AG09319 (cell line): ENCODE results near the gene RNU6-1.

Experiments
- DNase-seq: peaks from one replicate; pipeline ENCODE4 v3.0.0-alpha.2; 2010; ENCODE audit warnings: low read depth; ENCODE audit errors: extremely low read depth
- TF ChIP-seq, protein P1 (sequence below): IDR thresholded peaks from 2 replicates; pipeline ENCODE4 v1.5.1; 2011; ENCODE audit warnings: low read depth, mild to moderate bottlenecking, inconsistent platforms, low read length, moderate library complexity

Gene RNU6-1

DNA sequence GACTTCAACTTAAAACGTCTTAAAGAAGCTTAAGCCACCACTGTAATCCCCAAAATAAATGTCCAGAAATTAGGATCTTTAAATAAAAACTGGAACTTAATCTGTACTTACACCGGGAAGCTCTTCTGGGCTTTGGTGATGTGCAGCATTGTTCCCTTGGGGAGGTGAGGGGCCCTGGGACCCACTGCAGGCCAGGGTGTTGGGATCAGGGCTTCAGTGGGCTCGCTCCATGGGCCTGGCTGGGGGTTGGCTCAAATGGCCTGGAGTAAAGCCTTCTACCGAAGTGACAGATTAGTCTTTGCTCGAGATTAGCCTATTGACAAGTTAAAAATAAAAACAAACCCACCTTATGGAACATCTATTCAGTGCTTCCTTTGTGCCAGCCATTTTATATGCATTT is 6.1 kb upstream of the RNU6-1 start:
- no peak for DNase-seq
- TF ChIP-seq, protein P1, sequence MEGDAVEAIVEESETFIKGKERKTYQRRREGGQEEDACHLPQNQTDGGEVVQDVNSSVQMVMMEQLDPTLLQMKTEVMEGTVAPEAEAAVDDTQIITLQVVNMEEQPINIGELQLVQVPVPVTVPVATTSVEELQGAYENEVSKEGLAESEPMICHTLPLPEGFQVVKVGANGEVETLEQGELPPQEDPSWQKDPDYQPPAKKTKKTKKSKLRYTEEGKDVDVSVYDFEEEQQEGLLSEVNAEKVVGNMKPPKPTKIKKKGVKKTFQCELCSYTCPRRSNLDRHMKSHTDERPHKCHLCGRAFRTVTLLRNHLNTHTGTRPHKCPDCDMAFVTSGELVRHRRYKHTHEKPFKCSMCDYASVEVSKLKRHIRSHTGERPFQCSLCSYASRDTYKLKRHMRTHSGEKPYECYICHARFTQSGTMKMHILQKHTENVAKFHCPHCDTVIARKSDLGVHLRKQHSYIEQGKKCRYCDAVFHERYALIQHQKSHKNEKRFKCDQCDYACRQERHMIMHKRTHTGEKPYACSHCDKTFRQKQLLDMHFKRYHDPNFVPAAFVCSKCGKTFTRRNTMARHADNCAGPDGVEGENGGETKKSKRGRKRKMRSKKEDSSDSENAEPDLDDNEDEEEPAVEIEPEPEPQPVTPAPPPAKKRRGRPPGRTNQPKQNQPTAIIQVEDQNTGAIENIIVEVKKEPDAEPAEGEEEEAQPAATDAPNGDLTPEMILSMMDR: no peak

DNA sequence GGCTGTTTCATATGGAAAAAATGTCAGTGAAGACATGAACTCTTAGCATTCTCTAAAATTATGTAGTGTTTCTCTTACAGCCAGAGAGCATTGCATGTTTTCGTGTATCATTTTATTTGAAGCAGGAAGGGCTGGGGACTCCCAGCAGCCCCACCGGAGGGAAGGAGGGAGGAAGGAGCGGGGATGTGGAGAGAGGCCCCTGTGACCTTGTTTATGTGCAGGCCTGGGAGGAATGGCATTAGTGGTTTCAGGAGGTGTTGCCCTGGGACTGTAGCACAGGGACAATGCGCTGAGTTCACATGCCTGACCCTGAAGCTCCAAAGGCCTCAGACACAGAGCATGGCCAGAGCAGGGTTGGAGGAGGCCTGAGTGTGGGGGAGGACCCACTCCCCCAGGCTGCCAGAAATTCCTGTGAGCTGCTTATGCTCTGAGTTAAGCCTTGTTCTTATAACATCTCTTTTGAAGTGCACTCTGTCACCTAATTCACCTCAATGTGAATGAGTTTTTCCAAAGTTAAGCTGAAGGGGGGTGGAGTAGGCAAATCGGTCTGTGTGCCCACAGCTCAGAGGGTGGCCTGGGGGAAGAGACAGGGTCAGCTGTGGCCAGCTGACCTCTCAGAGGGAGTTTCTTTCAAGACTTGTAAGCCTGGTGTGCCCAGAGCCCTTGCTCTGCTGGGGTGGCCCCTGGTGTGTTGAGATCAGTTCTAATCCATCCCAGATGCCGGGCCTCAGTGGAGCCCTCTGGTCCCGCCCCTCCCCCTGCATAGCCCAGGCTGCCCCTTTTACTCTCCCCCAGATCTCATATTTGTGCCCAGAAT is 3.9 kb upstream of the RNU6-1 start:
- TF ChIP-seq, protein P1: no peak
- DNase-seq: no peak

DNA sequence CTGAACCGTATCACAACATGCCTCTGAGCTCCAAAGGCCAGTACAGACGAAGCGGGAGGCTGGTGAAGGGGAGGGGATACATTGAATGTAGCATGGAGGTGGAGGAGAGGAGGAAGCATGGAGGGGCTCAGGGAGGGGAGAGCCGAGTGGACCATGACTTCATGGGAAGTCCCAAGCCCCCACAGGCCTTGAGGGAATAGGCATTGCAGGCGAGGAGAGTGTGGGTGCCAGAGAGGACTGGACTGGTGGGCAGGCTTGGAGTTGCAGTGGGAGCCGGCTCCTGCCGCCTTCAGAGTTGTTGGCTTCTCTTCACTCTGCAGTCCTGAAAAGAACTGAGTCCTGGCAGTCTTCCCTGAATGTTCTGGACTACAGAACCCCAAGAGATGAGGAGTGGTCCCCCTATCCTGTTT is 3.3 kb upstream of the RNU6-1 start:
- no peak for DNase-seq
- TF ChIP-seq, protein P1: no peak

DNA sequence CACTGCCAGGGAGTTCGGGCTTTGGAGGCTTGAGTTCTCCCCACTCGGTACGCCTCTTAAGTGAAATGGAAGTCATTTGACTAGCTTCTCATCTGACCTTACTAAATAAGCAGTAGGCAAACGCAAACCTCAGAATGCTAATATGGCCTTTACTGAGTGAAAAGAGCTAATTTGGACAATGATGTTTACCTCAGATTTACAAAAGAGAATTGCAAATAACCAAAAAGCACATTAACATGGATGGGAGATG is 1.6 kb upstream of the RNU6-1 start:
- no peak for DNase-seq
- TF ChIP-seq, protein P1: no peak

DNA sequence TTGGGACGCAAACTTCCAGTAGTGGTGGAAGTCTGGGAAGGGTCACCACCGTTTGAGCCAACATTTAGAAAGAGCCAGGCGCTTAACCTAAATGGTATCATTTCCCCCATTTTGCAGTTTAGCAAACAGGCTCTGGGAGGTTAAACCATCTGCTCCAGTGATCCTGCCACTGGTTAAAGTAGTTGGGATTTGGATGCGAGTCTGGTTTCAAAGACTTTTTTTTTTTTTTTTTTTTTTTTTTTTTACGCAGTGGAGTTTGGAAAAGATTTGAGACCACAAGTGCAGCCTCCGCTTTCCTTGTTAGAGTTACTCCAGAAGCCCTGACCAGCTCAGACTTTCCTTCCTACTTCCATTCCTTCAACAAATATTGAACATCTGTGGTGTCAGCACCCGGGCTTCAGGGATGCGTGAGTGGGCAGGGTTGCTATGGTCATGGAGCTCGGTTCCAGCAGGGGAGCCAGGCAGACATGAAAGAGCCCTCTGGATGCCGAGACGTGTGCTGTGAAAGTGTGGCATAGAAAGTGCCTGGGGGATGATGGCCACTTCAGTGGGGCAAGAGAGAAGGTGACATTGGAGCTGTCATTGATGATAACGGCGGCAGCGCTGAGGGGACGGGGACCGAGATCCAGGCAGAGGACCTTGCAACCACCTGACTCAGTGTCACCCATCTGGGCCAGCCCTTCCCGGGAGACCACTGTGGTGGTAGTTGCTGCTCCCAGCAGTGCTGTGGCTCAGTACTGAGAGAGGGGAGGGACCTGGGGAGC is 1.1 kb upstream of the RNU6-1 start:
- TF ChIP-seq, protein P1: no peak
- DNase-seq: no peak

DNA sequence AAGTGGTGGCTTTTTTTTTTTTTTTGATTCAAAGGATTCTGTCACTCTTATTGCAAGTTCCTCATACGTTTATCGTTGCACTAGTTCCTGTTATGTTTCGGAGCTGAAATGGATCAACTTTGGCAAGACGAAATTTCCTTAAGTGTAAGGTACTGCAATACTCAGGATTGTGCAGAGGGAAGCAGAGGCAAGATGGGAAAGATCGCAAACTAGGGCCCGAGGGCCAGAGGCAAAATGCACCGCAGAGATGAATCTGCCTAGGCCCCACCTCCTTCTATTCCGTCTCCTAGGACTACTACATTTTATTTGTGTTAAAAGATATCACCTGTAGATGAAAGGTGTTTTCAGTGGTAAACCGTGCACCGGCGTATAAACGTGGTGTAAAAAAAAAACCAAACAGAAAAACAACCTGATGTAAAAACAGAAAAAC is 331 bp downstream of the RNU6-1 start:
- TF ChIP-seq, protein P1: no peak
- DNase-seq: no peak

DNA sequence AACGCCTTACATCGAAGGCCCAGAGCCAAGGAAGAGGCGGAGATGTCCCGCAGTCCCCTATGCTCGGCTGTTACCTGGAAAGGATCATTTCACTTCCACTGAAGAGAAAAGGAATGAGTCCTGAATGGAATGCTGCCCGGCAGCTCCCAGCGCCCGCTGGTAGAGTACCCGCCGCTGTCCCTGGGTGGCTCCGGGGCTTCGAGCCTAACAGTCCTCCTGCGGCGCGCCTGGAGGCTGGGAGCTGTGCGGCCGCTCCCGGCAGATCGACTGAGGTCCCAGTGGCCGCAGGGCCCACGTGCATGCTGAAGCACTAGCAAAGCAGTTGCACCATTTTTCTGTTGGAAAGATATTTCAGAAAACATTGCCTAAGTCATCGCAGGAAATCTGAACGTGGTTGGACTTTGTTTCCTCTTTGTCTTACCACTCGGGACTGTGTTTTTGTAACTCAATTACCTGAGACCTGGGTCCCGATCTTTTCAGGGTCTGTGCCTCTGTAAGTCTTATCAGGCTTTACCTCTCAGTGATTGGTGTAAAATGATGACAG is 984 bp downstream of the RNU6-1 start:
- TF ChIP-seq, protein P1: no peak
- DNase-seq: no peak
